Activated naive CD4-positive, alpha-beta T cell treated with anti-CD3 and anti-CD28 coated beads, Interleukin-2, amount 50 U/mL, for 72 hours (primary cell): ENCODE data around the gene CIAO2B. TPM values are rescaled to one million over a fixed set of nuclear protein-coding genes. Genes with fewer than 3 reads are reported as not detected.
"Not testable (repeated sequence)": the region's sequence is repeated elsewhere in the genome, so short reads cannot be mapped to it uniquely, and the experiment has no call there.

ENCODE experiments used
- ATAC-seq, 2 donors: fragments of 150-1000 bp; cut with Tn5 transposase; 2 replicates each; pipeline ENCODE4 v1.10.0; 2021; ENCODE audit warnings: mild to moderate bottlenecking in 2 of 2, moderate library complexity in 2 of 2
- DNase-seq, 2 donors: peaks; one replicate each; pipeline ENCODE4 v3.0.0; 2021 to 2022; ENCODE audit warnings: low spot score in 2 of 2
- H3K27ac Mint-ChIP-seq, 2 donors: one replicate each; pipeline ENCODE4 v1.8.0; 2022; ENCODE audit warnings: mild to moderate bottlenecking in 2 of 2, mixed read lengths in 2 of 2
- H3K36me3 Mint-ChIP-seq, 2 donors: one replicate each; pipeline ENCODE4 v1.8.0; 2022; ENCODE audit warnings: mixed read lengths in 2 of 2
- H3K9me3 Mint-ChIP-seq, 2 donors: one replicate each; pipeline ENCODE4 v1.8.0; 2022; ENCODE audit warnings: mixed read lengths in 2 of 2
- total RNA-seq, 2 donors: library from RNA; stranded (reverse); gene quantifications; one replicate each; pipeline ENCODE4 v1.2.3, GENCODE V29; 2022

The CIAO2B gene
- total RNA-seq, 2 donors from 2014 or later = 169 to 196 TPM

DNA sequence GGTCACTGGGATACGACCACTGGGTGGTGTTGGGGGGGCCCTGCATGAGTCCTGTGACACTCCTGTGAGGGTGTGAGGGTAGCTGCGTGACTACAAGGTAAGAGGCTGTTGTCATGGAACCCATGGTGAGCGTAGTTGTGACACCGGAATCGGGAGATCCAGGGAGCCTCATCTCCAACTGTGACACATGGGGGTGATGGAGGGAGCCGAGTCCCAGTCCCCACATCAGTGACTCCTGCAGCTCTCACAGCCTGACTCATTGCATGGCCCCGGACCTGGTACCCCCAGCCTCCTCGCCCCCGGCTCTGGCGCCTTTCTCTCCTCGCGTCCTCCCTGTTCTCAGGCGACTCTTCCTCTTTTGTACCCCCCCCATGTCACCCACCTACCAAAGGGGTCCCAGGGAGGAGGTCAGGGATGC, 29.8 kb downstream of the CIAO2B start:
- H3K9me3 Mint-ChIP-seq = no peaks in the 10 kb centered on the region
- DNase-seq = no peak

GRCh38 chr16:66903544-66904427, 30.4 kb downstream of the CIAO2B start:
- DNase-seq (no peak), ATAC-seq (no peak)
- Mint-ChIP-seq H3K27ac (no peak overlapping the region), H3K36me3 (no peaks in the 10 kb centered on the region), H3K9me3 (no peaks in the 10 kb centered on the region)

More for the DNA sequence above, 29.8 kb downstream of the CIAO2B start:
- H3K36me3 Mint-ChIP-seq = no peaks in the 10 kb centered on the region
- no peak for ATAC-seq
- H3K27ac Mint-ChIP-seq = no peak overlapping the region

GRCh38 chr16:66902648-66903543, 31.3 kb downstream of the CIAO2B start:
- no peak overlapping the region for H3K27ac Mint-ChIP-seq
- H3K36me3 Mint-ChIP-seq = no peaks in the 10 kb centered on the region
- H3K9me3 Mint-ChIP-seq = no peaks in the 10 kb centered on the region
- ATAC-seq (no peak), DNase-seq (no peak)

- Mint-ChIP-seq H3K27ac (no peak overlapping the region), H3K36me3 (no peaks in the 10 kb centered on the region), H3K9me3 (no peaks in the 10 kb centered on the region)
- ATAC-seq (no peak), DNase-seq (no peak)
Measured at GRCh38 chr16:66901626-66902025, 32.6 kb downstream of the CIAO2B start.

DNA sequence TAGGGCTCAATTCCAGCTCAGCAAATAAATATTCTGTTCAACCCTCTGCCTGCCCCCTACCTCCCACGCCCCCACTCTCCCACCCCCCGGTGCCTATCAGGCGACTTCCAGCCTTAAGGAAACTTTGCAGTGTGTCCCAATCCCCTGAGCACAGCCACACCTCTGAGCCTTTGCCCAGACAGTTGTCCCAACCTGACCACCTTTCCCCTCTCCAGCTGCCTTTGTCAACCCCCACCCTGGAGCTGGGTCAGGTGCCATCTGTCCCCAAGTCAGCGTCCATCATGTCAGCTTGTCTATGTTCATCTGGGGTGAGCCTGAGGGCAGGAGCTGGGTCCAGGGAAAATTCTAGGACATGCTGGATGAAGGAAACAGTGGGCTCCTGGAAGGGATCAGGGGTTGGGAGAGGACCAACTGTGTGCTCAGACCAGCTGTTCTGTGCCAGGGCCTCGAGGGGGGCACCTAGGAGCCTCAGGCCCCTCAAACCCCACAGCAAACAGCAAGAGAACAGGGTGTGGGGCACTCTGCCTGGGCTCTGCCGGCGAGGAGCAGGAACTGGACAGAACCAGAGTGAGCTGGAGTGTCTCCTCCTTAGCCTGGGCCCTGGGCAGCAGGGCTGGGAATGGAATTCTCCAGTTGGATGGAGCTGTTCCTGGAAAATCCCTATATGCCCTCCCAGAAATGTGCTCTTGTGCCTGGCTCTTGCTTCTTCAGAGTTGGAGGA, 33.3 kb downstream of the CIAO2B start:
- Mint-ChIP-seq H3K36me3 (no peaks in the 10 kb centered on the region), H3K27ac (no peak overlapping the region), H3K9me3 (no peaks in the 10 kb centered on the region)
- DNase-seq (no peak), ATAC-seq (no peak)

DNA sequence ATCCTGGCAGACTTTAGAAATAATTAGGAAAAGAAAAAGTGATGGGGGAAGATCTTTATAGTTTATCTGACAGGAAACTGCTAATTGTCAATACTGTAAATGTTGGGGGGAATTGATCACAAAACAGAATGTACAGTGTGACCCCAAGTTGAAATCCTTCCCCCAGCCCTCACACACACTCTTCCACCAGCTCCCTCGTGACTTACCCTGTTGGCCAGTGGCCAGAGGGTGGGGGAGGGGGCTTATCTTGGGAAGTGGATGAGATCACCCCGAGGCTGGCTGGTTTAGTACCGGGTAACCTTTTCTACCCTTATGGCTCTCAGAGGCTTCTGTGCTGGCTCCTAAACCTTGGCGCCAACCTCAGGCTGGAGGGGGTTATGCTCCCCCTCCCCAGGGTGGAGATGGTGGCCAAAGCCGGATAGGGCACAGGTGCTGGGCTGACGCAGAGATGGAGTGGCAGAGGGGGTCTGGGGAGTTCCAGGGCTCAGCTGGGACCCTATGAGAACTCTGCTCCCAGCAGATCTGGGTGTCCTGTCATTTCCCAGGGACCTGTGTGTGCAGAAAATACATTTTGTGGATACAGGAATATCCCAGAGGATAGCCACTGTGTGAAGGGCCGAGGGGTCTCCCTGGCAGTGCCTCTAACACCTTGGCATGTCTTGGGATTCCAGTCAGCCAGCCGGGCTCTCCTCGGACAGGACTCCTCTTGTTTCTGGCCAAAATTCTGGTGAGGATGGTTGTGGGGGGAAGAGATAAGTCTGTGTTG, 34.1 kb downstream of the CIAO2B start:
- Mint-ChIP-seq H3K27ac (no peak overlapping the region), H3K9me3 (no peaks in the 10 kb centered on the region), H3K36me3 (no peaks in the 10 kb centered on the region)
- DNase-seq (no peak), ATAC-seq (no peak)

- H3K9me3 Mint-ChIP-seq = no peaks in the 10 kb centered on the region
- no peak for DNase-seq
- no peak for ATAC-seq
- no peaks in the 10 kb centered on the region for H3K36me3 Mint-ChIP-seq
- H3K27ac Mint-ChIP-seq = peak overlapping the region; percentile 49 to 78
Measured at GRCh38 chr16:66899310-66899944, 34.8 kb downstream of the CIAO2B start.

- DNase-seq (no peak), ATAC-seq (no peak)
- Mint-ChIP-seq H3K27ac (peak overlapping the region in 1 of 2 donors; percentile 49), H3K36me3 (no peaks in the 10 kb centered on the region), H3K9me3 (no peaks in the 10 kb centered on the region)
Measured at GRCh38 chr16:66898933-66899309, 35.3 kb downstream of the CIAO2B start.

DNA sequence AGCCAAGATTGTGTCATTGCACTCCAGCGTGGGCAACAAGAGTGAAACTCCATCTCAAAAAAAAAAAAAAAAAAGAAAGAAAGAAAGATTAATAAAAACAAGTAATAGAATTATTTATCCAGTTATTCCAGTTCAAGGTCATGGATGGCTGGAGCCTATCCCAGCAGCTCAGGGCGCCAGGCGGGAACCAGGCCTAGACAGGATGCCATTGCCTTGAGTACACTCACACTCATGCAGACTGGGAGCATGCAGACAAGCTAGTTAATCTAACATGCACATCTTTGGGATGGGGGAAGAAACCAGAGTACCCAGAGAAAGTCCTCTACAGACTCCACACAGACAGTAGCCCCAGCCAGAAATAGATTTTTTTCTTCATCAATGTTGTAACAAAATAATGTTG, 36.0 kb downstream of the CIAO2B start:
- no peak for ATAC-seq
- H3K9me3 Mint-ChIP-seq = no peaks in the 10 kb centered on the region

GRCh38 chr16:66896682-66897081, 37.5 kb downstream of the CIAO2B start:
- DNase-seq, H3K27ac Mint-ChIP-seq, ATAC-seq, H3K36me3 Mint-ChIP-seq, H3K9me3 Mint-ChIP-seq: not testable (repeated sequence)

More for the DNA sequence above, 36.0 kb downstream of the CIAO2B start:
- DNase-seq = no peak
- Mint-ChIP-seq H3K36me3 (no peaks in the 10 kb centered on the region), H3K27ac (no peak overlapping the region)

- H3K36me3 Mint-ChIP-seq = no peaks in the 10 kb centered on the region
- no peak for DNase-seq
- H3K9me3 Mint-ChIP-seq = no peaks in the 10 kb centered on the region
- peak overlapping the region in 1 of 2 donors; percentile 44 for H3K27ac Mint-ChIP-seq
- no peak for ATAC-seq
Measured at GRCh38 chr16:66895999-66896398, 38.2 kb downstream of the CIAO2B start.

DNA sequence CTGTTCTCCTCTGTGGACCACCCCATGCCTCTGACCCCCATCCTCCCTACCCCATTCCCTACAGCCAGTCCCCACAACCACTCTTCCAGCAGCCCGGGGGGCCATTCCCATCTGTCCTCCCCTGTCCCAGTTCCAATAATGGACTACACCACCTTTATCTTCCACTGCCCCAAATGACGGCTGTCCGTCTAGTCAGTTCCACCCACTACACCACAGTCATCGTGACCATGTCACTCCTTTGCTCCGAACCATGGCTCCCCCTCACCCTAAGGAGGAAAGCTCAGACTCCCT, 38.6 kb downstream of the CIAO2B start:
- ATAC-seq = no peak
- peak overlapping the region in 1 of 2 donors; percentile 44 for H3K27ac Mint-ChIP-seq

GRCh38 chr16:66894948-66895688, 39.1 kb downstream of the CIAO2B start:
- no peak overlapping the region for H3K27ac Mint-ChIP-seq
- peak in 1 of 2 donors; percentile 61 for DNase-seq
- peak; percentile 88 for ATAC-seq
- H3K9me3 Mint-ChIP-seq = no peaks in the 10 kb centered on the region
- no peaks in the 10 kb centered on the region for H3K36me3 Mint-ChIP-seq

More for the DNA sequence above, 38.6 kb downstream of the CIAO2B start:
- no peaks in the 10 kb centered on the region for H3K9me3 Mint-ChIP-seq
- no peak for DNase-seq
- H3K36me3 Mint-ChIP-seq = no peaks in the 10 kb centered on the region

GRCh38 chr16:66894055-66894454, 40.1 kb downstream of the CIAO2B start:
- no peak for DNase-seq
- H3K36me3 Mint-ChIP-seq = no peaks in the 10 kb centered on the region

DNA sequence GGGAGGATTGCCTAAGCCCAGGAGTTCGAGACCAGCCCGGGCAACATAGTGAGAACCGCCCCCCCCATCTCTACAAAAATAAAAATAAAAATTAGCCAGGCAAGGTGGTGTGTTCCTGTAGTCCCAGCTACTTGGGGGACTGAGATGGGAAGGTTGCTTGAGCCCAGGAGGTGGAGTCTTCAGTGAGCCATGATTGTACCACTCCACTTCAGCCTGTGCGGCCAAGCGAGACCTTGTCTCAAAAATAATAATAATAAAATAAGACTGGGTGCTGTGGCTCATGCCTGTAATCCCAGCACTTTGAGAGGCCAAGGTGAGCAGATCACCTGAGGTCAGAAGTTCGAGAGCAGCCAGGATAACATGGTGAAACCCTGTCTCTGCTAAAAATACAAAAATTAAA, 42.4 kb downstream of the CIAO2B start:
- H3K9me3 Mint-ChIP-seq = no peaks in the 10 kb centered on the region
- peaks cover 0 to 9% of the 10 kb centered on the region in 2 donors for H3K36me3 Mint-ChIP-seq
- no peak overlapping the region for H3K27ac Mint-ChIP-seq
- ATAC-seq (no peak), DNase-seq (no peak)

More at GRCh38 chr16:66894055-66894454, 40.1 kb downstream of the CIAO2B start:
- H3K9me3 Mint-ChIP-seq = no peaks in the 10 kb centered on the region
- H3K27ac Mint-ChIP-seq = no peak overlapping the region
- no peak for ATAC-seq
